PFSK-1 (cell line): Measurements from ENCODE around the gene SAMD4B.

Experiments used
- REST ChIP-seq, 2 experiments: IDR thresholded peaks; 2 replicates each; pipeline versions ENCODE4 v1.6.1 to v1.8.0; 2011 to 2012; ENCODE audit warnings: low read depth in 2 of 2, low read length in 2 of 2, control low read depth in 1 of 2, inconsistent platforms in 1 of 2, mild to moderate bottlenecking in 1 of 2, moderate library complexity in 1 of 2; ENCODE audit not compliant: insufficient read depth in 1 of 2
- SIN3A ChIP-seq: IDR thresholded peaks from 2 replicates; pipeline ENCODE4 v1.6.1; 2012; ENCODE audit warnings: mild to moderate bottlenecking, low read length, moderate library complexity, borderline replicate concordance; ENCODE audit not compliant: insufficient read depth

DNA sequence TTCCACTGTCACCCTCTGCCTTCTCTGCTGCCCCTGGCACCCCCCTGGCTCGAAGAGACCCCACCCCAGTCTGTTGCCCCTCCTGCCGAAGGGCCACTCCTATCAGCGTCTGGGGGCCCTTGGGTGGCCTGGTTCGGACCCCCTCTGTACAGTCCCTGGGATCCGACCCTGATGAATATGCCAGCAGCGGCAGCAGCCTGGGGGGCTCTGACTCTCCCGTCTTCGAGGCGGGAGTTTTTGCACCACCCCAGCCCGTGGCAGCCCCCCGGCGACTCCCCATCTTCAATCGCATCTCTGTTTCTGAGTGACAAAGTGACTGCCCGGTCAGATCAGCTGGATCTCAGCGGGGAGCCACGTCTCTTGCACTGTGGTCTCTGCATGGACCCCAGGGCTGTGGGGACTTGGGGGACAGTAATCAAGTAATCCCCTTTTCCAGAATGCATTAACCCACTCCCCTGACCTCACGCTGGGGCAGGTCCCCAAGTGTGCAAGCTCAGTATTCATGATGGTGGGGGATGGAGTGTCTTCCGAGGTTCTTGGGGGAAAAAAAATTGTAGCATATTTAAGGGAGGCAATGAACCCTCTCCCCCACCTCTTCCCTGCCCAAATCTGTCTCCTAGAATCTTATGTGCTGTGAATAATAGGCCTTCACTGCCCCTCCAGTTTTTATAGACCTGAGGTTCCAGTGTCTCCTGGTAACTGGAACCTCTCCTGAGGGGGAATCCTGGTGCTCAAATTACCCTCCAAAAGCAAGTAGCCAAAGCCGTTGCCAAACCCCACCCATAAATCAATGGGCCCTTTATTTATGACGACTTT, 66.4 kb downstream of the SAMD4B start:
- TF ChIP-seq REST (IDR thresholded peaks at IDR 0.05; ENCODE audit: insufficient read depth in 1 of 2, low read depth in 2 of 2, low read length in 2 of 2) (no peak), SIN3A (no peak)
